T-cell (primary cell): ENCODE results near the gene ZNF775. TPM values are rescaled to one million over a fixed set of nuclear protein-coding genes. Genes with fewer than 3 reads are reported as not detected.
A peak's percentile ranks its signal among the peaks of the same experiment; 100 is the strongest.

Source experiments
- ATAC-seq, 4 experiments: fragments of 200-7000 bp in 3 of 4; fragments of 150-1000 bp in 1 of 4; cut with Tn5 transposase; replicated peaks in 1 of 4; 1 replicate in 3 of 4; 2 replicates in 1 of 4; pipeline ENCODE4 v1.10.0; 2021; ENCODE audit warnings: moderate library complexity in 3 of 4, mild to moderate bottlenecking in 2 of 4, moderate number of reproducible peaks in 1 of 4
- CTCF ChIA-PET, 2 donors: fragments of 300-600 bp; sonication (Branson Sonifier 250); formaldehyde crosslinking; loops; one replicate each; lab custom pipeline; 2022; ENCODE audit warnings: antibody characterized with exemption in 2 of 2; lab: Charles Lee
- POLR2A ChIA-PET, 2 donors: fragments of 300-600 bp; sonication (Branson Sonifier 250); formaldehyde crosslinking; loops; one replicate each; lab custom pipeline; 2022; ENCODE audit warnings: antibody characterized with exemption in 2 of 2; lab: Charles Lee
- DNase-seq, 35 experiments: peaks; one replicate each; pipeline versions ENCODE4 v3.0.0 to v3.0.0-alpha.2; 2013 to 2023
- H3K27ac ChIP-seq: one replicate; pipeline ENCODE4 v1.5.1; 2013; ENCODE audit warnings: low read length
- H3K27me3 ChIP-seq, 2 experiments: replicated peaks in 1 of 2; 1 replicate in 1 of 2; 2 replicates in 1 of 2; pipeline versions ENCODE4 v1.6.1 to v1.7.0; 2013; ENCODE audit warnings: low read length in 1 of 2, mixed read lengths in 1 of 2; ENCODE audit not compliant: control insufficient read depth in 2 of 2, insufficient read depth in 2 of 2; ENCODE audit errors: extremely low read depth in 1 of 2
- H3K36me3 ChIP-seq, 2 donors: 1 replicate in 1 of 2; 2 replicates in 1 of 2; pipeline versions ENCODE4 v1.6.1 to v1.7.0; 2013; ENCODE audit warnings: low read length in 1 of 2; ENCODE audit not compliant: control insufficient read depth in 2 of 2, insufficient read depth in 1 of 2; ENCODE audit errors: extremely low read depth in 1 of 2
- H3K4me1 ChIP-seq, 2 experiments: 1 replicate in 1 of 2; 2 replicates in 1 of 2; pipeline versions ENCODE4 v1.6.1 to v1.7.0; 2013; ENCODE audit warnings: low read length in 2 of 2, mixed read lengths in 1 of 2; ENCODE audit not compliant: insufficient read depth in 2 of 2, control insufficient read depth in 1 of 2; ENCODE audit errors: extremely low read depth in 1 of 2
- H3K4me3 ChIP-seq, 2 donors: 1 replicate in 1 of 2; 2 replicates in 1 of 2; pipeline versions ENCODE4 v1.5.1 to v1.7.0; 2013; ENCODE audit warnings: mild to moderate bottlenecking in 2 of 2, low read length in 1 of 2, moderate library complexity in 1 of 2; ENCODE audit not compliant: control insufficient read depth in 1 of 2; ENCODE audit errors: extremely low read depth in 1 of 2
- H3K9me3 ChIP-seq: 2 replicates; pipeline ENCODE4 v1.7.0; 2013
- H3K27ac Mint-ChIP-seq, 2 donors: one replicate each; pipeline ENCODE4 v1.8.0; 2020 to 2021; ENCODE audit warnings: mild to moderate bottlenecking in 2 of 2, mixed read lengths in 2 of 2
- H3K27me3 Mint-ChIP-seq, 2 donors: one replicate each; pipeline ENCODE4 v1.8.0; 2021 to 2022; ENCODE audit warnings: mixed read lengths in 2 of 2
- H3K36me3 Mint-ChIP-seq: one replicate; pipeline ENCODE4 v1.8.0; 2021; ENCODE audit warnings: mixed read lengths
- H3K4me1 Mint-ChIP-seq, 3 donors: one replicate each; pipeline ENCODE4 v1.8.0; 2020 to 2022; ENCODE audit warnings: mixed read lengths in 3 of 3, mild to moderate bottlenecking in 1 of 3
- H3K4me3 Mint-ChIP-seq, 3 donors: one replicate each; pipeline ENCODE4 v1.8.0; 2020 to 2022; ENCODE audit warnings: mild to moderate bottlenecking in 3 of 3, mixed read lengths in 3 of 3, moderate library complexity in 3 of 3
- H3K9me3 Mint-ChIP-seq, 3 donors: one replicate each; pipeline ENCODE4 v1.8.0; 2020 to 2022; ENCODE audit warnings: mixed read lengths in 3 of 3
- WGBS: methylation state at CpG from one replicate; pipeline ENCODE4 v1.1.5; 2013; ENCODE audit warnings: missing lambda C conversion rate; ENCODE audit not compliant: insufficient coverage; 5-methylcytosine and 5-hydroxymethylcytosine counted together
- total RNA-seq, 35 experiments: library from RNA in 6 of 35; stranded (reverse) in 6 of 35; fragments of 120-200 nt in 1 of 35; gene quantifications; one replicate each; pipeline versions ENCODE4 v1.2.1 to v1.2.4 and lab custom pipeline; 2013 to 2026

ZNF775 gene
- total RNA-seq, 5 donors from 2014 or later (not counting 1 experiment from before 2014, with no cell fraction given), result 1.9 to 8.6 (median 6.3) TPM

DNA sequence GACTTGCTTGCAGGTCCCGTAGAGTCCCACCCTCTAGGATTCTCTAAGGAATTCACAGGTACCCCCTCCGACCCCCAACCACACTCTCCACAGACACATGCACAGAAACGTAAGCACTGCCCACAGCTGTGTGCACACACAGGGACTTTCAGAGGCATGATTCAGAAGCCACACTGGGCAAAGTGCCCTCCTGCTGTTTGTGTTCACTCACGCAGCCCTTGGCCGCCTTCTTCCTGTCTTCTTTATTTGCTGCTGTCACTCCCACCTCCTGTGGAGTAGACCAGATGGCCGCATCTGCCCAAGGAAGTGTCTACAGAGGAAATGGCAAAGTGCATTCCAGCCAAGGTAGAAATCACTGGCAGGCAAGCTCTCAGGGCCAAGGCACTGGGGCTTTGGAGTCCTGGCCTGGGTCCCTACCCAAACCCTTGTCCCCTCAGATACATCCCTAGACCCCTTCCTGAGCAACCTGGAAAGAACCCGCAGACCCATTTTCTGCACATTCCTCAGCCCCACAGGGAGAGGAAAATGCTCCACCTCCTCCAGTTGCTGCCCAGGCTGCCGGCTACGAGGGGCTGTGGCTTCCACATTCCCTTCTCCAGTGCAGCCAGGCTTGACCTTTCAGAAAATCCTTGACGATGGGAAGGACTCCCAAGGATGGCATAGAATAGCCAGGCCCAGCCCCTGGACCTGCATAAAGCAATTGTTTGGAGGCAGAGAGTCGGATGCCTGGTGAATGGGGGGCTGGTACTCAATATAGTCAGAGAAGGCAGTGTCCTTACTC is 49.7 kb downstream of the ZNF775 start:
- no peak overlapping the region for H3K4me3 Mint-ChIP-seq
- H3K27me3 Mint-ChIP-seq, result peaks cover 4 to 5% of the 10 kb centered on the region in 2 donors
- H3K4me1 ChIP-seq, result peaks cover 0 to 4% of the 10 kb centered on the region in 2 experiments
- no peaks in the 10 kb centered on the region for H3K36me3 ChIP-seq
- H3K27ac Mint-ChIP-seq, result no peak overlapping the region
- ChIA-PET POLR2A (no interaction called here), CTCF (no interaction called here)
- DNase-seq, result no peak
- H3K4me3 ChIP-seq, result no peak overlapping the region
- peaks cover 0 to 4% of the 10 kb centered on the region in 2 experiments for H3K27me3 ChIP-seq
- no peak overlapping the region for H3K27ac ChIP-seq
- peak in 2 of 4 experiments; percentile 27 to 40 for ATAC-seq
- H3K36me3 Mint-ChIP-seq, result no peaks in the 10 kb centered on the region
- peaks cover 13 to 18% (median 18%) of the 10 kb centered on the region in 3 donors for H3K4me1 Mint-ChIP-seq
- H3K9me3 Mint-ChIP-seq, result no peaks in the 10 kb centered on the region
- no peaks in the 10 kb centered on the region for H3K9me3 ChIP-seq
- 65% methylated on average over 9 of the region's 11 CpGs for WGBS

DNA sequence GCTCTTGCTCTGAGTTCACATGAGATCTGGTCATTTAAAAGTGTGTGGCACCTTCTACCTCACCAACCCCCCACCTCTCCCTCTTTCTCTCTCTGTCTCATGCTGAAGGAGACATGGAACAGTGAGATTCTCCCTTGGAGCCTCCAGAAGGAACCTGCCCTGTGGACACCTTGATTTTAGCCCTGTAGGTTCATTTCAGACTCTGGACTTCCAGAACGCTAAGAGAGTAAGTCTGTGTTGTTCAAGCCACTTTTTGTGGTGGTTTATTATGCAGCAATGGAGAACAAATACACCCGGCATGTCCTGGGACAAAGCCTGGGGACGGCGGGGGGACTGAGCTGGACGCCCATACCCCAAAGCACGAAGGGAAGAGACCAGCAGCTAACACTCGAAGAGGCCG is 50.6 kb downstream of the ZNF775 start:
- no peak overlapping the region for H3K27ac ChIP-seq
- Mint-ChIP-seq H3K4me1 (peaks cover 13 to 23% (median 23%) of the 10 kb centered on the region in 3 donors), H3K27me3 (peaks cover 4 to 5% of the 10 kb centered on the region in 2 donors), H3K27ac (no peak overlapping the region), H3K4me3 (no peak overlapping the region), H3K36me3 (no peaks in the 10 kb centered on the region), H3K9me3 (no peaks in the 10 kb centered on the region)
- no peak overlapping the region for H3K4me3 ChIP-seq
- H3K36me3 ChIP-seq, result no peaks in the 10 kb centered on the region
- WGBS, result 91% methylated on average over 7 of the region's 8 CpGs
- peaks cover 0 to 4% of the 10 kb centered on the region in 2 experiments for H3K27me3 ChIP-seq
- DNase-seq, result no peak
- CTCF ChIA-PET, result no interaction called here
- H3K4me1 ChIP-seq, result peaks cover 0 to 4% of the 10 kb centered on the region in 2 experiments
- POLR2A ChIA-PET, result no interaction called here
- ATAC-seq, result no peak
- no peaks in the 10 kb centered on the region for H3K9me3 ChIP-seq

DNA sequence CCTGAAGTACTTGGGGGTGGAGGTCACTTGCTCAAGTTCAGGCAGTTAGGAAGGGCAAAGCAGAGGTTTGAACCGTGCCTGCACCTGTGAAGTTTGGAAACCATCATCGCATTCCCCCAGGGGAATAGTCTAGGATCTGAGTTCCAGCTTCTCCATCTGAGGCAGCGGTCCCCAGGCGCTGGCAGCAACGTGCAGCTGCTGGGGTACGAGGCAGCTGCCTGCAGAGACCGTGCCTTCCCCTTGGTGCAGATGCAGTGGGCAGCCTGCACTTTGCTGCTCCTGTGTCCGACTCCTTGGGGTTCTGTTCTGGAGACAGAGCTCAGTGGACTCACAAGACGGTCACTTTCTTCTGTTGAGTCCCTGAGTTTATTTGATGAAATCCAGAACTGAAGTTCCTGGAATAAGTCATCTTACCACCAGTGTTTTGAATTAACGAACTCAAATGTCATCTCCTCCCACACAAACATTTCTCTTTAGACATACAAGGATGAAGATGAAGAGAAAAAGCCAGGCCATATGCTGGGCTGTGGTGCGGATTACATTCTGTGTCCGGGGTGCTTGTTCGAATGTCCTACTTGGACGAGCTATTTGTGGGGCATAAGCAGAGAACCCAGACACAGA is 51.4 kb downstream of the ZNF775 start:
- 89% methylated on average over 12 of the region's 14 CpGs for WGBS
- DNase-seq (no peak), ATAC-seq (no peak)
- Histone ChIP-seq H3K27me3 (peaks cover 0 to 4% of the 10 kb centered on the region in 2 experiments), H3K27ac (no peak overlapping the region), H3K4me3 (no peak overlapping the region), H3K4me1 (peaks cover 0 to 4% of the 10 kb centered on the region in 2 experiments), H3K36me3 (no peaks in the 10 kb centered on the region), H3K9me3 (no peaks in the 10 kb centered on the region)
- no peak overlapping the region for H3K4me3 Mint-ChIP-seq
- H3K9me3 Mint-ChIP-seq, result no peaks in the 10 kb centered on the region
- H3K27ac Mint-ChIP-seq, result no peak overlapping the region
- ChIA-PET CTCF (no interaction called here), POLR2A (no interaction called here)
- H3K27me3 Mint-ChIP-seq, result peaks cover 4 to 5% of the 10 kb centered on the region in 2 donors
- H3K36me3 Mint-ChIP-seq, result no peaks in the 10 kb centered on the region
- H3K4me1 Mint-ChIP-seq, result peaks cover 13 to 26% (median 23%) of the 10 kb centered on the region in 3 donors

DNA sequence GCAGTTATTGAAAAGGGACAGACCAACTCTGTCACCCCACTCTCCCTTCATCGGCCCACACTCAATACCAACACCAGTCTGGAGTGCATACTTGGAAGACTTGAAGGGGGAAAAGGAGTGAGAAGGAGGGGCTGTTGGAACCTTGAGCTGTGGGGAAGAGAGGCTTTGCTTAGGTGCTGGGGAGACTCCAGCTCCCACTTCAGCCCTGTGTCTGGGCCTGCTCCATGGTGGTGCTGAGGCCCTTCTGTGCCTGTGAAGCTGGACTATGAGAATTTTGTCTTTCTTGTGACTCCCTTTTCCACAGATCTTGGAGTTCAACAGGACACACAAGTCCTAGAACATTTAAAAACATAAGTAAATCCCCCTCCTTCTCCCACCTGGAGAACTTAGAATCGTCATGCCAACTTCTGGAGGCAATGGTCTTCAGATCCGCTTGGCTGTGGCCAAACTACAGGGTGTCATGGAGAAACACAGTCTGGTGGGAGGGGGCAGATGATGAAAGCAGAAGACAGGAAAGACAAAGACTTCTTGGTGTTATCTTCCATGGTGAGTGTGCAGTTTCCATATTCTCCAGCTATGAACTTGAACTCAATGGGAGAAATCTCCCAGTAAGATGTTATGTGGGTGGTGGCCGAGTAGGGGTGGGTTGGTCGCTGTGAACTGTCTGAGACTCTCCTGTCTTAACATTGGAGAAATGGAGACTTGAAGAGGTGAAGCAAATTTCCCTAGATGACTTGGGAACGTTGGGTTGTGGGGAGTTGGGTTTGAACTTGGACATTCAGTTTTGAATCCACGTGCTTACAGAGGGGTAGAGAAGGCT is 52.9 kb downstream of the ZNF775 start:
- Mint-ChIP-seq H3K27me3 (peaks cover 4 to 5% of the 10 kb centered on the region in 2 donors), H3K9me3 (no peaks in the 10 kb centered on the region), H3K36me3 (no peaks in the 10 kb centered on the region), H3K27ac (no peak overlapping the region), H3K4me1 (peaks cover 13 to 28% (median 23%) of the 10 kb centered on the region in 3 donors), H3K4me3 (no peak overlapping the region)
- DNase-seq, result no peak
- 93% methylated on average over 3 of the region's 7 CpGs for WGBS
- POLR2A ChIA-PET, result no interaction called here
- no peak overlapping the region for H3K4me3 ChIP-seq
- H3K4me1 ChIP-seq, result peaks cover 0 to 4% of the 10 kb centered on the region in 2 experiments
- peaks cover 0 to 4% of the 10 kb centered on the region in 2 experiments for H3K27me3 ChIP-seq
- no peaks in the 10 kb centered on the region for H3K9me3 ChIP-seq
- H3K27ac ChIP-seq, result no peak overlapping the region
- H3K36me3 ChIP-seq, result no peaks in the 10 kb centered on the region
- no peak for ATAC-seq
- CTCF ChIA-PET, result interaction anchor here in 1 of 2 donors (1.4 kb wide), 1 partner anchor 30 kb away, joined by 4 read pairs; no protein-coding TSS in a partner anchor

DNA sequence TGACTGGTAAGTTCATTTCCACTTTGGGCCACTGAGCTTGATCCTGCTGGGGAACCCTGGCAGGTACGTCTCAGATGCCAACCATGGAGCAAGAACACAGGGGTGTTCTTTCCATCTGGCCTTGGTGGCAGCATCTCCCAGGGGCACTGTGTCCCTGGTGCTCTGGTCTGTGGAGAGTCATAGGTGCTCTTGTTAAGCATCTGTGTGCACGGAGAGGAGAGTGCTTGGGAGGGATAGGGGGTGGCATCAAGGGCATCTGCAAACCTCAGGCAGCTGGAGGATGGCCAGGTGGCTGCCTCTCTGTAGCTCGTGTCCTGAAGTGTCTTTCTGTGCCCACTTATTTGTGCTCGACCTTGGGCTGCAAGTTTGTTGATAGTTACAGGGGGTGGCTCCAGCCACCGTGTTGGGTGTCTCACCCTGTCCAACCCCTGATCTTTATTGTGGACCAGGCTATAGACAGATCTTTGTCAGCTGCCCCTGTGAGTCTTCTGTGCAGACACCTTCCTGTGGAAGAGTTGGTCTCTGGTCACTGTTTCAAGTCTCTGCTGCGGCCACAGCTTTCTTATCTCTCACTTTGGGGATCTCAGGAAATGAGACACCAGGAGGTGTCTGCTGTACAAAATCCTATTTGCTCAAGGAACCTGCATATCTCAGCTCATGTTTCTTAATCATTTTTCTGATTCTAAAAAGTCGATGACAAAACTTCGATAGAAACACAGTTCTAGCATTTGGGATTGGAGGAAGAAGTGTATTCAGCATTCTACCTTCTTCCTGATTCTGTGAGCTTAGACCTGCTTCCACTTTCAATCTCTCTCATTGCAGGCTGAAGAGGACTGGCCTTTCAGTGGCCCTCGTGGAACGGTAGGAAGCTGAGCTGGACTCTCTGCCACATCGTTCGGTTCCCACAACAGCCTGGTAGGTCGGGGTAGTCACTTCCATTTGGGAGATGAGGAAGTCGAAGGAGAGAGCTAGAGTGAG is 54.1 kb downstream of the ZNF775 start:
- no peaks in the 10 kb centered on the region for H3K36me3 ChIP-seq
- no peak overlapping the region for H3K27ac ChIP-seq
- DNase-seq (no peak), ATAC-seq (peak in 1 of 4 experiments; percentile 26)
- H3K4me3 Mint-ChIP-seq, result peak overlapping the region in 1 of 3 donors; percentile 64
- WGBS, result 54% methylated on average over 12 of the region's 14 CpGs
- H3K4me1 ChIP-seq, result peaks cover 0 to 4% of the 10 kb centered on the region in 2 experiments
- POLR2A ChIA-PET, result interaction anchor here (0.6 kb wide), 2 partner anchors 233 to 733 kb away, joined by 3 to 4 read pairs; no protein-coding TSS in a partner anchor
- peaks cover 0 to 4% of the 10 kb centered on the region in 2 experiments for H3K27me3 ChIP-seq
- H3K27ac Mint-ChIP-seq, result peak overlapping the region in 1 of 2 donors; percentile 84
- H3K9me3 ChIP-seq, result no peaks in the 10 kb centered on the region
- peaks cover 4 to 5% of the 10 kb centered on the region in 2 donors for H3K27me3 Mint-ChIP-seq
- H3K4me3 ChIP-seq, result no peak overlapping the region
- CTCF ChIA-PET, result interaction anchor here (0.5 to 1.4 kb wide), 5 partner anchors 14 to 556 kb away, joined by 3 to 8 read pairs (median 4); no protein-coding TSS in a partner anchor
- peaks cover 13 to 28% (median 18%) of the 10 kb centered on the region in 3 donors for H3K4me1 Mint-ChIP-seq
- no peaks in the 10 kb centered on the region for H3K9me3 Mint-ChIP-seq
- no peaks in the 10 kb centered on the region for H3K36me3 Mint-ChIP-seq
